A549 (cell line): ENCODE measurements around the gene TUBB6. TPM values are rescaled to one million over a fixed set of nuclear protein-coding genes. Genes with fewer than 3 reads are reported as not detected.

Experiments used
- ATAC-seq, 2 experiments: fragments of 200-7000 bp in 1 of 2; fragments of >200 bp in 1 of 2; cut with Nextera tagmentation in 1 of 2; cut with Tn5 transposase in 1 of 2; 3 replicates each; pipeline versions ENCODE4 v1.8.0 to v1.9.1; 2018 to 2020; ENCODE audit warnings: mild to moderate bottlenecking in 1 of 2, moderate library complexity in 1 of 2
- CTCF ChIA-PET: fragments of 300-600 bp; sonication (Branson Sonifier 250); formaldehyde crosslinking; extraction: SDS; loops from one replicate; lab custom pipeline; 2021; ENCODE audit warnings: antibody characterized with exemption, inconsistent platforms; lab: Yijun Ruan, JAX
- POLR2A ChIA-PET: fragments of 350-600 bp; formaldehyde crosslinking; extraction: SDS; loops from one replicate; lab custom pipeline; 2021; ENCODE audit warnings: antibody characterized with exemption, inconsistent platforms; lab: Yijun Ruan, JAX
- DNase-seq, 2 experiments: peaks; one replicate each; pipeline versions ENCODE4 v3.0.0 to v3.0.0-alpha.2; 2011 to 2016; ENCODE audit warnings: low read depth in 1 of 2, low spot score in 1 of 2
- FAIRE-seq: peaks from 2 replicates; lab custom pipeline; 2011; peaks lifted over from hg19 to GRCh38; lab: Jason Lieb, UNC
- H3K27ac ChIP-seq, 2 experiments: fragments of >200 bp; sonication (Bioruptor Twin); formaldehyde crosslinking; 3 replicates each; pipeline ENCODE4 v1.5.1; 2016 to 2017
- H3K4me1 ChIP-seq: fragments of >200 bp; sonication (Bioruptor Twin); formaldehyde crosslinking; 3 replicates; pipeline ENCODE4 v1.6.1; 2016
- H3K4me2 ChIP-seq: fragments of >200 bp; sonication (Bioruptor Twin); formaldehyde crosslinking; 3 replicates; pipeline ENCODE4 v1.6.1; 2016
- H3K4me3 ChIP-seq: fragments of >200 bp; sonication (Bioruptor Twin); formaldehyde crosslinking; 3 replicates; pipeline ENCODE4 v1.5.1; 2016
- H3K9me3 ChIP-seq: fragments of >200 bp; sonication (Bioruptor Twin); formaldehyde crosslinking; 3 replicates; pipeline ENCODE4 v1.6.1; 2016
- ATOH8 ChIP-seq: fragments of 250-450 bp; sonication (Bioruptor Pico); IDR thresholded peaks from 2 replicates; pipeline ENCODE4 v1.5.0; 2020; ENCODE audit warnings: low read depth, mild to moderate bottlenecking, moderate library complexity
- BHLHE40 ChIP-seq: IDR thresholded peaks from 2 replicates; pipeline ENCODE4 v1.6.1; 2012; ENCODE audit warnings: low read depth, low read length, inconsistent platforms
- CHD2 ChIP-seq: fragments of 150-350 bp; IDR thresholded peaks from 2 replicates; pipeline ENCODE4 v1.6.1; 2014; ENCODE audit warnings: low read length; ENCODE audit not compliant: partially characterized antibody
- EHF ChIP-seq: fragments of 250-450 bp; sonication (Bioruptor Pico); IDR thresholded peaks from 2 replicates; pipeline ENCODE4 v1.5.0; 2020; ENCODE audit warnings: mild to moderate bottlenecking
- EHMT2 ChIP-seq: fragments of 200-600 bp; sonication (generic); IDR thresholded peaks from 2 replicates; pipeline ENCODE4 v1.6.1; 2016; ENCODE audit warnings: antibody characterized with exemption, low read depth, mild to moderate bottlenecking, moderate library complexity
- ELK1 ChIP-seq: fragments of 150-350 bp; IDR thresholded peaks from 2 replicates; pipeline ENCODE4 v1.6.1; 2014; ENCODE audit warnings: low read depth, mild to moderate bottlenecking, low read length
- FOXS1 ChIP-seq: fragments of 250-450 bp; sonication (Bioruptor Pico); IDR thresholded peaks from 2 replicates; pipeline ENCODE4 v1.5.0; 2020; ENCODE audit warnings: mild to moderate bottlenecking, moderate library complexity
- HES2 ChIP-seq: fragments of >200 bp; sonication (Bioruptor Twin); formaldehyde crosslinking; IDR thresholded peaks from 2 replicates; pipeline ENCODE4 v1.6.1; 2016
- HEYL ChIP-seq: fragments of 250-450 bp; sonication (Bioruptor Pico); IDR thresholded peaks from 2 replicates; pipeline ENCODE4 v1.8.0; 2021; ENCODE audit warnings: mild to moderate bottlenecking, moderate library complexity
- HMGXB4 ChIP-seq: fragments of 250-450 bp; sonication (Bioruptor Pico); IDR thresholded peaks from 2 replicates; pipeline ENCODE4 v1.5.0; 2021; ENCODE audit warnings: mild to moderate bottlenecking, moderate library complexity, borderline replicate concordance
- HOXB13 ChIP-seq: fragments of 250-450 bp; sonication (Bioruptor Pico); IDR thresholded peaks from 2 replicates; pipeline ENCODE4 v1.5.0; 2020; ENCODE audit warnings: low read depth, mild to moderate bottlenecking, moderate library complexity
- JUNB ChIP-seq: fragments of >200 bp; sonication (Bioruptor Twin); formaldehyde crosslinking; IDR thresholded peaks from 2 replicates; pipeline ENCODE4 v1.6.1; 2016
- KDM5A ChIP-seq: fragments of 200-600 bp; sonication (generic); IDR thresholded peaks from 2 replicates; pipeline ENCODE4 v1.6.1; 2016; ENCODE audit warnings: antibody characterized with exemption, mild to moderate bottlenecking
- NFE2L2 ChIP-seq: fragments of 150-350 bp; conservative IDR thresholded peaks from 2 replicates; pipeline ENCODE4 v1.6.1; 2014; ENCODE audit warnings: low read length
- NPAS2 ChIP-seq: fragments of 250-450 bp; sonication (Bioruptor Pico); IDR thresholded peaks from 2 replicates; pipeline ENCODE4 v1.8.0; 2022; ENCODE audit warnings: mild to moderate bottlenecking, moderate library complexity, borderline replicate concordance
- PHF8 ChIP-seq: fragments of 200-600 bp; sonication (generic); IDR thresholded peaks from 2 replicates; pipeline ENCODE4 v1.6.1; 2016; ENCODE audit warnings: low read depth, mild to moderate bottlenecking, antibody characterized with exemption, moderate library complexity, borderline replicate concordance
- POLR2A ChIP-seq: IDR thresholded peaks from 2 replicates; pipeline ENCODE4 v1.6.1; 2012; ENCODE audit warnings: mild to moderate bottlenecking, low read length
- POLR2AphosphoS2 ChIP-seq: conservative IDR thresholded peaks from 2 replicates; pipeline ENCODE4 v1.6.1; 2012; ENCODE audit warnings: low read length, improper control_type of control experiment, inconsistent platforms
- RARB ChIP-seq: fragments of 250-450 bp; sonication (Bioruptor Pico); IDR thresholded peaks from 2 replicates; pipeline ENCODE4 v1.8.0; 2021; ENCODE audit warnings: mild to moderate bottlenecking, moderate library complexity
- RCOR1 ChIP-seq: fragments of 150-350 bp; IDR thresholded peaks from 2 replicates; pipeline ENCODE4 v1.6.1; 2014; ENCODE audit warnings: antibody characterized with exemption, low read length, low read depth
- REST ChIP-seq: fragments of 200-600 bp; sonication (generic); IDR thresholded peaks from 2 replicates; pipeline ENCODE4 v1.6.1; 2016; ENCODE audit warnings: antibody characterized with exemption, mild to moderate bottlenecking, moderate library complexity
- RFX5 ChIP-seq: fragments of 450-650 bp; IDR thresholded peaks from 2 replicates; pipeline ENCODE4 v1.7.1; 2014; ENCODE audit warnings: antibody characterized with exemption, mild to moderate bottlenecking, moderate library complexity
- RNF2 ChIP-seq: fragments of 200-600 bp; sonication (generic); IDR thresholded peaks from 2 replicates; pipeline ENCODE4 v1.6.1; 2016; ENCODE audit warnings: low read depth, mild to moderate bottlenecking, antibody characterized with exemption, moderate library complexity, borderline replicate concordance
- SMC3 ChIP-seq: fragments of >200 bp; sonication (Bioruptor Twin); formaldehyde crosslinking; IDR thresholded peaks from 3 replicates; pipeline ENCODE4 v1.6.1; 2018; ENCODE audit warnings: inconsistent platforms
- SREBF2 ChIP-seq: fragments of 450-650 bp; IDR thresholded peaks from 2 replicates; pipeline ENCODE4 v1.6.1; 2014; ENCODE audit warnings: mild to moderate bottlenecking, moderate library complexity
- ZFP36 ChIP-seq: fragments of 450-650 bp; IDR thresholded peaks from 2 replicates; pipeline ENCODE4 v1.6.1; 2014; ENCODE audit warnings: borderline replicate concordance; ENCODE audit not compliant: partially characterized antibody
- ZNF302 ChIP-seq: fragments of 250-450 bp; sonication (Bioruptor Pico); IDR thresholded peaks from 2 replicates; pipeline ENCODE4 v1.9.0; 2021; ENCODE audit warnings: inconsistent platforms, mild to moderate bottlenecking, moderate library complexity
- ZSCAN20 ChIP-seq: fragments of 250-450 bp; sonication (Bioruptor Pico); IDR thresholded peaks from 2 replicates; pipeline ENCODE4 v1.8.0; 2022; ENCODE audit warnings: mild to moderate bottlenecking, moderate library complexity
- WGBS: methylation state at CpG from one replicate; pipeline ENCODE4 v1.1.6; 2017; ENCODE audit errors: missing lambda C conversion rate; 5-methylcytosine and 5-hydroxymethylcytosine counted together
- polyA plus RNA-seq, 4 experiments: library from polyadenylated mRNA; depleted of rRNA in 3 of 4; stranded (reverse); fragments of >200 nt; fragmentation: RNase III in 1 of 4; extraction: RNeasy Plus Mini Kit Qiagen cat#74134 plus additional on column Dnase treatment in 1 of 4; gene quantifications; 2 replicates in 3 of 4; 3 replicates in 1 of 4; pipeline ENCODE4 v1.2.3, GENCODE V29; 2011 to 2017

TUBB6 gene
- polyA plus RNA-seq, 2 of the 4 experiments (the other 2 are of a cell fraction): 88.5 to 235 TPM

- Histone ChIP-seq H3K9me3 (no peaks in the 10 kb centered on the region), H3K27ac (peak overlapping the region; percentile 66 to 87; a peak in 4 of 6 replicates), H3K4me3 (peak overlapping the region; percentile 57), H3K4me2 (peak overlapping the region; percentile 97), H3K4me1 (peaks cover 7% of the 10 kb centered on the region; the same call in 2 of the 3 replicates)
- FAIRE-seq (no peak), DNase-seq (no peak), ATAC-seq (peak in 1 of 2 experiments; percentile 33; a peak in 2 of 6 replicates)
- POLR2A ChIA-PET: interaction anchor here (1.5 to 1.8 kb wide), 2 partner anchors 17 to 20 kb away, joined by 8 read pairs; no protein-coding TSS in a partner anchor
- TF ChIP-seq HOXB13 (CRISPR knock-in tag): no peak
- no peak for TF ChIP-seq SREBF2
- TF ChIP-seq RFX5: no peak
- TF ChIP-seq RCOR1: no peak
- TF ChIP-seq EHF (CRISPR knock-in tag): no peak
- no peak for TF ChIP-seq RNF2
- TF ChIP-seq JUNB: no peak
- TF ChIP-seq KDM5A: no peak
- TF ChIP-seq POLR2A: no peak
- CTCF ChIA-PET: interaction anchor here (0.8 to 4.1 kb wide), 4 partner anchors 12 to 21 kb away, joined by 3 to 45 read pairs (median 4); no protein-coding TSS in a partner anchor
- 49% methylated on average over 10 of the region's 10 CpGs for WGBS
Observed at GRCh38 chr18:12288403-12288755, 19.7 kb upstream of the TUBB6 start.

GRCh38 chr18:12290086-12290485 is 18.0 kb upstream of the TUBB6 start:
- TF ChIP-seq SMC3: no peak
- no peak for TF ChIP-seq FOXS1 (CRISPR knock-in tag)
- no peak for TF ChIP-seq POLR2A
- no peak for TF ChIP-seq ZFP36
- TF ChIP-seq PHF8: no peak
- TF ChIP-seq ATOH8: no peak
- TF ChIP-seq HEYL (CRISPR knock-in tag): no peak
- no peak for TF ChIP-seq POLR2AphosphoS2
- no peak for TF ChIP-seq HMGXB4 (CRISPR knock-in tag)
- TF ChIP-seq ZSCAN20 (CRISPR knock-in tag): no peak
- no peak for TF ChIP-seq RARB (CRISPR knock-in tag)
- TF ChIP-seq CHD2: no peak
- no peak for TF ChIP-seq ZNF302 (CRISPR knock-in tag)
- TF ChIP-seq EHMT2: no peak
- TF ChIP-seq REST: no peak
- TF ChIP-seq BHLHE40: no peak
- TF ChIP-seq NPAS2: no peak
- TF ChIP-seq NFE2L2: no peak
- TF ChIP-seq ELK1: no peak
- no peak for TF ChIP-seq HES2
- no peak overlapping the region for H3K4me3 ChIP-seq
- H3K4me2 ChIP-seq: no peak overlapping the region
- FAIRE-seq: no peak
- peaks cover 7% of the 10 kb centered on the region; the same call in 2 of the 3 replicates for H3K4me1 ChIP-seq
- DNase-seq: no peak
- no peak overlapping the region for H3K27ac ChIP-seq
- CTCF ChIA-PET: interaction anchor here (1.1 to 1.3 kb wide), 2 partner anchors 12 to 15 kb away, joined by 4 read pairs; no protein-coding TSS in a partner anchor
- ATAC-seq: no peak
- WGBS: 92% methylated on average over 1 of the region's 2 CpGs
- no peaks in the 10 kb centered on the region for H3K9me3 ChIP-seq
- POLR2A ChIA-PET: no interaction called here
